ENCODE measurements around the gene PLCB1. TPM values are rescaled to one million over a fixed set of nuclear protein-coding genes. Genes with fewer than 3 reads are reported as not detected.
"Not testable (repeated sequence)": the region's sequence is repeated elsewhere in the genome, so short reads cannot be mapped to it uniquely, and the experiment has no call there.

Gene PLCB1
- polyA plus RNA-seq, 1 donor (not counting 4 experiments of a cell fraction or from before 2014, with no cell fraction given) = 0.37 TPM

GRCh38 chr20:8829256-8829655, 697.2 kb downstream of the PLCB1 start:
- dilution Hi-C loops (cut with MboI; ENCODE audit: extremely low pct_ligation_motif_present, low sequenced_read_pairs) = no loop called here
- no peak for FAIRE-seq
- TF ChIP-seq CTCF (optimal IDR thresholded peaks at IDR 0.05 in 1 of 3, IDR thresholded peaks at IDR 0.05 in 1 of 3, conservative IDR thresholded peaks at IDR 0.05 in 1 of 3; ENCODE audit: extremely low read depth in 1 of 3, insufficient read depth in 2 of 3, low read length in 3 of 3) (no peak), EZH2 (IDR thresholded peaks at IDR 0.05; ENCODE audit: low read length) (no peak)

GRCh38 chr20:8834294-8834693, 702.2 kb downstream of the PLCB1 start:
- H3K79me2 ChIP-seq (ENCODE audit: control insufficient read depth, insufficient read depth, low read length); H3K27me3 ChIP-seq (ENCODE audit: control insufficient read depth, extremely low read depth, insufficient read depth, low read length); H3K9ac ChIP-seq (ENCODE audit: control insufficient read depth, extremely low read depth, insufficient read depth, low read length); H4K20me1 ChIP-seq (ENCODE audit: control insufficient read depth, extremely low read depth, insufficient read depth, low read length); H3K9me1 ChIP-seq (ENCODE audit: control insufficient read depth, extremely low read depth, insufficient read depth, low read length); H3K36me3 ChIP-seq (ENCODE audit: control insufficient read depth in 2 of 2, extremely low read depth in 1 of 2, insufficient read depth in 2 of 2, low read length in 2 of 2); H3K4me2 ChIP-seq (ENCODE audit: control insufficient read depth, extremely low read depth, insufficient read depth, low read depth, low read length); H3K4me3 ChIP-seq (ENCODE audit: control insufficient read depth in 2 of 3, extremely low read depth in 1 of 3, insufficient read depth in 2 of 3, low read depth in 1 of 3, low read length in 3 of 3); H3K27ac ChIP-seq (ENCODE audit: control insufficient read depth, insufficient read depth, low read length); DNase-seq (ENCODE audit: low read depth, low spot score); dilution Hi-C loops (cut with MboI; ENCODE audit: extremely low pct_ligation_motif_present, low sequenced_read_pairs); H2AFZ ChIP-seq (ENCODE audit: control insufficient read depth, low read length); H3K9me3 ChIP-seq (ENCODE audit: control insufficient read depth, low read depth, low read length); FAIRE-seq; H3K4me1 ChIP-seq (ENCODE audit: control insufficient read depth, extremely low read depth, insufficient read depth, low read length): not testable (repeated sequence)

More at GRCh38 chr20:8829256-8829655, 697.2 kb downstream of the PLCB1 start:
- Histone ChIP-seq H2AFZ (ENCODE audit: control insufficient read depth, low read length) (no peak overlapping the region), H3K4me2 (ENCODE audit: control insufficient read depth, extremely low read depth, insufficient read depth, low read depth, low read length) (no peak overlapping the region), H3K36me3 (ENCODE audit: control insufficient read depth in 2 of 2, extremely low read depth in 1 of 2, insufficient read depth in 2 of 2, low read length in 2 of 2) (no peaks in the 10 kb centered on the region), H3K79me2 (ENCODE audit: control insufficient read depth, insufficient read depth, low read length) (no peaks in the 10 kb centered on the region), H4K20me1 (ENCODE audit: control insufficient read depth, extremely low read depth, insufficient read depth, low read length) (no peaks in the 10 kb centered on the region), H3K9ac (ENCODE audit: control insufficient read depth, extremely low read depth, insufficient read depth, low read length) (no peak overlapping the region), H3K4me3 (ENCODE audit: control insufficient read depth in 2 of 3, extremely low read depth in 1 of 3, insufficient read depth in 2 of 3, low read depth in 1 of 3, low read length in 3 of 3) (no peak overlapping the region), H3K9me1 (ENCODE audit: control insufficient read depth, extremely low read depth, insufficient read depth, low read length) (no peaks in the 10 kb centered on the region), H3K27ac (ENCODE audit: control insufficient read depth, insufficient read depth, low read length) (no peak overlapping the region), H3K4me1 (ENCODE audit: control insufficient read depth, extremely low read depth, insufficient read depth, low read length) (no peaks in the 10 kb centered on the region), H3K27me3 (ENCODE audit: control insufficient read depth, extremely low read depth, insufficient read depth, low read length) (no peaks in the 10 kb centered on the region), H3K9me3 (ENCODE audit: control insufficient read depth, low read depth, low read length) (no peaks in the 10 kb centered on the region)
- no peak for DNase-seq (ENCODE audit: low read depth, low spot score)

- Histone ChIP-seq H4K20me1 (ENCODE audit: control insufficient read depth, extremely low read depth, insufficient read depth, low read length) (no peaks in the 10 kb centered on the region), H3K27me3 (ENCODE audit: control insufficient read depth, extremely low read depth, insufficient read depth, low read length) (no peaks in the 10 kb centered on the region), H3K36me3 (ENCODE audit: control insufficient read depth in 2 of 2, extremely low read depth in 1 of 2, insufficient read depth in 2 of 2, low read length in 2 of 2) (no peaks in the 10 kb centered on the region), H3K79me2 (ENCODE audit: control insufficient read depth, insufficient read depth, low read length) (no peaks in the 10 kb centered on the region), H3K9me1 (ENCODE audit: control insufficient read depth, extremely low read depth, insufficient read depth, low read length) (no peaks in the 10 kb centered on the region), H3K27ac (ENCODE audit: control insufficient read depth, insufficient read depth, low read length) (no peak overlapping the region), H2AFZ (ENCODE audit: control insufficient read depth, low read length) (no peak overlapping the region), H3K9ac (ENCODE audit: control insufficient read depth, extremely low read depth, insufficient read depth, low read length) (no peak overlapping the region), H3K9me3 (ENCODE audit: control insufficient read depth, low read depth, low read length) (no peaks in the 10 kb centered on the region), H3K4me2 (ENCODE audit: control insufficient read depth, extremely low read depth, insufficient read depth, low read depth, low read length) (no peak overlapping the region), H3K4me1 (ENCODE audit: control insufficient read depth, extremely low read depth, insufficient read depth, low read length) (no peaks in the 10 kb centered on the region), H3K4me3 (ENCODE audit: control insufficient read depth in 2 of 3, extremely low read depth in 1 of 3, insufficient read depth in 2 of 3, low read depth in 1 of 3, low read length in 3 of 3) (no peak overlapping the region)
- dilution Hi-C loops (cut with MboI; ENCODE audit: extremely low pct_ligation_motif_present, low sequenced_read_pairs) = no loop called here
- DNase-seq (ENCODE audit: low read depth, low spot score) (no peak), FAIRE-seq (no peak)
- TF ChIP-seq EZH2 (IDR thresholded peaks at IDR 0.05; ENCODE audit: low read length) (no peak), CTCF (optimal IDR thresholded peaks at IDR 0.05 in 1 of 3, IDR thresholded peaks at IDR 0.05 in 1 of 3, conservative IDR thresholded peaks at IDR 0.05 in 1 of 3; ENCODE audit: extremely low read depth in 1 of 3, insufficient read depth in 2 of 3, low read length in 3 of 3) (no peak)
Observed at GRCh38 chr20:8834851-8835250, 702.8 kb downstream of the PLCB1 start.

All from keratinocyte (primary cell).